ENCODE data around the gene VTI1A. TPM values are rescaled to one million over a fixed set of nuclear protein-coding genes. Genes with fewer than 3 reads are reported as not detected.
"Not testable (repeated sequence)": the region's sequence is repeated elsewhere in the genome, so short reads cannot be mapped to it uniquely, and the experiment has no call there.

VTI1A gene
- total RNA-seq, 1 experiment from 2014 or later = 15.7 TPM

DNA sequence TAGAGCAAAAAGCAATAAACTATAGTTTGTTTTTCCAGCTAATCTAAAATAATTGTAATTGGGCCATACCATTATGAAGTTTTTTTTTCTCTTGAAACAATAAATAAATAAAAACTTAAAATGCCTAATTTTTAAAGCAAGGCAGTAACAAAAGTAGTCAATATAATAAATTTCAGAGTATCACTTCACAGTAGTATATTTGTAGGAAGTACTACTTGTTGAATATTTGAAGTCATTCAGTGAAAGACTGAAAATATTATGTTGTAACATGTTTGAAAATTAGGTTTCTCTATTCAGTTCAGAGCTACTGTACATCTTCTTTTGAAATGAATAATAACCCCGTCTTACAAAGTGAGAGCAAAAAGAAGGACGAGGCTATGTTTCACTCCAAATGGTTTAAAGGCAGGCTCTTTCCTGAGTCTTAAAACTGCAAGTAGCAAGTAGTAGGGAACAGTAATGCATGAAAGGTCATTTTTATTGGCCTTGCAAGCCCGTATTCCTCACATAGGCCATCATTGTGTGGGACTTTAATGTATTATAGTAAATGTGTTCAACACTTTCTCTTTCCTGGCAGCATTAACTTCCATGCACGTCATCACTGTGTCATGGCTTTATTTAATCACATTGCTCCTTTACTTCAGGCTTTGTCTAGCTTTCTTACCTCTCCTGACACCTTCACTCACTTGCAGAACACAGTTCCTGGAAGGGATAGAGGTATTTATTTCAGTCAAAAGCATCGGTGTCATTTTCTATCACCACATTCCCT, 141.4 kb downstream of the VTI1A start:
- DNase-seq (ENCODE audit: low read depth) = no peak

DNA sequence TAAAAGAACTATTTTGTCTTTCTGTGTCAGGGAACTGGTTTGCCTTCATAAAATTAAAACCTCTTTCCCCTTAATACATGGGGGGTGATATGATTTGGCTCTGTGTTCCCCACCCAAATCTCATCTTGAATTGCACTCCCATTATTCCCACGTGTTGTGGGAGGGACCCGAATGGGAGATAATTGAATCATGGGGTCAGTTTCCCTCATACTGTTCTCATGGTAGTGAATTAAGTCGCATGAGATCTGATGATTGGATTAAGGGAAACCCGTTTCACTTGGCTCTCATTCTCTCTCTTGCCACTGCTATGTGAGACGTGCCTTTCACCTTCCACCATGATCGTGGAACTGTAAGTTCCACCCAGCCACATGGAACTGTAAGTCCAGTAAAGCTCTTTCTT, 142.1 kb downstream of the VTI1A start:
- no peak for DNase-seq (ENCODE audit: low read depth)

DNA sequence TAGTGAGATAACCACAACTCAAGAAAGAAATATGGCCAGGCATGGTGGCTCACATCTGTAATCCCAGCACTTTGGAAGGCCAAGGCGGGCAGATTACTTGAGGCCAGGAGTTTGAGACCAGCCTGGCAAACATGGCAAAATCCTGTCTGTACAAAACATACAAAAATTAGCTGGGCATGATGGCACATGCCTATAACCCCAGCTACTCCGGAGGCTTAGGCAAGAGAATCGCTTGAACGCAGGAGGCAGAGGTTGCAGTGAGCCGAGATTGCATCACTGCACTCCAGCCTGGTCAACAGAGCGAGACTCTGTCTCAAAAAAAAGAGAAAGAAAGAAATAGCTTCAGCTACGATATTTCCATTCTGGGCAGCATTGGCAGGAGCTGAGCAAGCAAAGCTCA, 143.8 kb downstream of the VTI1A start:
- not testable (repeated sequence) for DNase-seq (ENCODE audit: low read depth)

DNA sequence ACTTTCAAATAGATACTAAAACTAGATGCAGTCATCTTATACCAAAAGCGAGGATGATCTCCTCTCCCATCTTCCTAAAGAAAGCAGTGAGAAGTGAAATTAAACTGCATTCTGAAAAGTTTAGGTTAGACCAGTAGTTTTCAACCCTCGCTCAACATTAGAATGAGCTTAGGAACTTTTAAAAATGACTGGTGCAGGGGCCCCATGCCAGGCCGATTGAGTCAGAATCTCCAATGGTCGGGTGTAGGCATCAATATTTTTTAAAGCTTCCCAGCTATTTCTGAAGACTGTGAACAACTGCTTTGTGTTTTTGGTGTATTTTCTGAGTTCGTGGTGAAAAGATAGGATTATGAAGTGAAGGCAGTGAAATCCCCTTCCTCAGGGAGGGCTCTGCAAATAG, 146.0 kb downstream of the VTI1A start:
- DNase-seq (ENCODE audit: low read depth) = no peak

DNA sequence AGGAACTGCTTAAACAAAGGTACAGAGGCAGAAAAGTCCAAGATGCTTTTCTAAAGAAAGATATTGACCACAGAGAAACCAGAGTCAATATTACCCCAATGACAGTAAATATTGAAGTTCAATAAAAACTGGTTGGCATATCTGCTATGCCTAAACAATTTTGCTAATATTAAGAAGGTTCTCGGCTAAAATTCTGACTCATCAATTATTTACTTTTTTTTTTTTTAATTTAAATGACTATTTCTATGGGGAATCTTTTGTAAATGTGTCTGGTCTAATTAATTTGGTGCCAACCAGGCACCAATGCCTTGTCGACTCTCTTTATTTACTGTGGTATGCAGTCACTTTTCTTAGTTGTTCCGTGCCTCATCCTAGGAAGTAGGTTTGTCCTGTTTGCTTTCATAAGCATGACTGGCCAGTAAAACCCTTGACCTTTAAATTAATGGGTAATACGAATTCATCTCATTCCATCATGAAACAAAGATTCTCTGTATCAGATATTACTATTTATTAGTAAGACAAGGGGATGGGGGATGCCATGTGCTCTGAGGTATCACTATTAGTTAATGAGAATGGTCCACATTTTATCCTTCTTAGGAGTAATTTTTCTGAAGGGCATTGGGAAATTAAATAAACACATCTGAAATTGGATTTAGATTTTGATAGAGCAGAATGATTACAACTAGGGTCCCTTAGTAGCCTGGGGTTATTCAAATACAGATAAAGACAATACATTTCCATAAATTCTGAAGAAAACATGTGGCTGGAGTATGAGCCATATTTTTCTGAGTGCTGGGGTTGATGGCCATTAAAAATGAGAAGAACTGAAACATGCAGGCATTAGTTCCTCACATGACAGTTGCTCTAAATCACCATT, 154.4 kb downstream of the VTI1A start:
- no peak for DNase-seq (ENCODE audit: low read depth)

DNA sequence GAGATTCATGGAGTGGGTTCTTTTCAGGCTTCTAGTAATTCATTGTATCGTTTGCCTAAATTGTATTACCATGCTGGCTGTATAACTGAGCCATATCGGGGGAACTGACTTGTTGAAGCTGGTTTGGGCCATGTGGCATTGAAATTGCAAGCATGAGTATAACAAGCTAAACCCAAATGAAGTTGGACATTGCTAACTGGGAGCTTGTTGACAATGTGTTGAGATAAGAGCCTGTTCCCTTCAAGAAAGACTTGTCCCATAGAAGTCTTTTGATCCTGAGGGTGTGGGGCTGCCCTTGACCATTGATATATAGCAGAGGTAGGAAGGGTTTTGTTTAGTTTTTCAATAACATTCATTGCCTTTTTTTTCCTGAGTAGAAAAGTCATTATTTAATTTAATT, 156.0 kb downstream of the VTI1A start:
- no peak for DNase-seq (ENCODE audit: low read depth)

DNA sequence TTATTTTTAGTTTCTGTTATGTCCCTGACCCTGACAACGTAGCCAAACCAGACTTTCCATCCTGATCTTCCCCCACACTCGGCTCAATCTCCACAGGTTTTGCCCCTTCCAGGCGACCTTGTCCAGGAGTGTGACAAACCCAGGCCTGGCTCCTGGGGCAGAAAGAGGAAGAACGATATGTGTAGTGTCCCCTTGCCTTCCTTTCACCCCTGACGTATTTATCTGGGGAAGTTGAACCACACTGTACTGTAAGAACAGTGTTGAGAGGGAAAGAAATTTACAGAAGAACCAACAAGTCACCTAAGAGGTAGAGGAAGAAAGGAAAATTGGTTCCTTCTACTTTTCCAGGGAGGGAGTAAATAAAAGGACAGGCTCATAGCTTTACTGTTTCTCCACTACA, 158.0 kb downstream of the VTI1A start:
- DNase-seq (ENCODE audit: low read depth) = no peak

DNA sequence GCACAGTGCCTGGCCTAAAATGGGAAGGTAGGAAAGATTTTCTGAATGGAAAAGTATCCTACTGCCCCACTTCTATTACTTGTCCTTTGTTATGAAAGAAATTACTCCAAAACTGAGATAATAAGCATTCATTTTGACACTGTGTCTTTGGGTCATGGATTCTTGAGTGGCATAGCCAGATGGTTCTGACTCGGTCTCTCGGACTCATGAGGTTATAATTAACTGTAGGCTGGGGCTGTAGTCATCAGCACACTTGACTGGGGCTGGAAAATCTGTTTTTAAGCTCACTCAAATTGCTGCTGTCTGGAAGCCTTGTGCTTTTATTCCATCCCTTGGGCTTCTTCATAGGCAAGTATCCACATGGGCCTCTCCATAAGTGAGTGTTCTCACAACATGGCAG, 160.5 kb downstream of the VTI1A start:
- no peak for DNase-seq (ENCODE audit: low read depth)

DNA sequence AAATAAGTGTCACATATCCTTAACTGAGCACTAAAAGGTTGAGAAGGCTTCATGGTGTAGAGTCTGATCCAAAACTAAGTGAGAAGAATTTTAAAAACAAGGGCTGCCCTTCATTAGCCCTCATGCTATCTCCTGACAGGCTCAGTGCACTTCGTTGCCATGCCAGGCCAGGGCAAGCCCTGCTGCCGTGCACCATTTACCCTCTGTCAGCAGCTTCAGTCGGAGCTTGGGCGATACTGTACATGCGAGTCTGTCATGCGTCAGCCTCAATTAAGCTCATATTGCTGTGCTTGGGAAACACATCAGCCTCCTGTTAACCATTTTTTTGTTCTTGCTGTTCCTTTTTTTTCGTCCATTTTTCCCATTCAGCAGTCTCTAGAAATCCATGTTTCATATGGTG, 166.6 kb downstream of the VTI1A start:
- DNase-seq (ENCODE audit: low read depth) = no peak

DNA sequence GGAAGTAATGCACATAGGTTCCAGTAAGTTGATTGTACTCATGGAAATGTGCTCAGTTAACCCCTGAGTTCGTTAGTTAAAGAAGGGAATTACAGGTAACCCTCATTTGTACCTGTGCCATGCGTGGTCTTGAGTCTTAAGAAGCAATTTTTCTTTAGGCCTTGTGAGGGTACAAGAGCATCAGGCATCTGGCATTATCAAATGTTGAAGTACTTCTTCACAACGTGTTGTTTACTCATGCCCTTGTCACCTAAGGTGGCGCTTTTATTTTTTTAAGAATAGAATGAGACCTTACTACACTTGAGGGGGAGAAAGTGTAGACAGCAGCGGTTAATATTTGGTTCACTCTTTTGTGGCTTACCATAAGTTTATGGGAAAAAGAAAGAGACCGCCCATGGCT, 167.1 kb downstream of the VTI1A start:
- DNase-seq (ENCODE audit: low read depth) = no peak

DNA sequence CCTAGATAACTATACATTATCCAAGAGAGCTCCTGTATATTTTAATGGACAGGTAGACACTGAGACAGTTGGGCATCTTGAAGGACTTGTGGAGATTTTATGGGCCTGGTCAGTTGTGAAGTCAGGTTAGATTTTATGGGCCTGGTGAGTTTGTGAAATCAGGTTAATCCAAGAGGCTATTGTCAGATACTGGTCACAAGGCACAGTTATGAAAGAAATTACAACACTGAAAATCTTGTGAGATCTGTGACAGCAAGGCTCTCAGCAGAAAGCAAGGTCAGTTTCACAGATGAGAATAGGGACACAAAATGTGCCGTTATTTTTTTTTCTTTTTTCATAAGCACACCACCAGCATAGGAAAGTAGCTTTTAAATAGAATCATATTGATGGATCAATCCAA, 167.6 kb downstream of the VTI1A start:
- DNase-seq (ENCODE audit: low read depth) = no peak

DNA sequence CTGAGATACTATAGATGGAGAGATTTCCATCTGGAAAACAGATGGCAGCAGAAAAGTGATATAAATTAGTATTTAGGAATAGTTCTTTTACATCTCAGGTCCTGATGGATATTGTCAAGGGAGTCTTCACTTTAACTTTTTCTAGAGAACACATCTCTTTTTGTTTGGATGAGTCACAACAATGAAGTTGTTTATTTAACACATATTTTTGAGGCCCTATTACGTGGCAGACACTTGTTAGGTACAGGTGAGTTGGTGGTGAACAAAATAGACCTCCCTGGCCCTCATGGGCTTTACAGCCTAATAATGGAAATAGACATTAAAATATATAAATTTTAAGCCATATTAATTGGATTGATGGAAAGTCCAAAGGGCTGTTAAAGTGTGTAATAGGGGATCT, 168.3 kb downstream of the VTI1A start:
- no peak for DNase-seq (ENCODE audit: low read depth)

DNA sequence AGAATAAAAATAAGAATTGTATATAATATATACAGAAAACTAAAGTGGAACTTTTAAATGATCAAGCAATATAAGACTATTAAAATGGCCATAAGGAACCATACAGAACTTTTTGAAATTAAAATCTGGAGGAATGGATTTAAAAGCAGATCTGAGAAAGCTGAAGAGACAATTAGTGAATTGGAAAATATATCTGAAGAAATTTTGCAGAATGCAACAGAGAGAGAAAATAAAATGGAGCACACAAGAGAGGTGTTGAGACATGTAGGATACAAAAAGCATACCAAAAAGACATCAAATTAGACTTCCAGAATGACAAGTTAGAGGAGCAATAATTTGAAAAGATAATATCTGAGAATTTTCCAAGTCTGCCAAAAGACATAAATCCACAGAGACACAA, 169.6 kb downstream of the VTI1A start:
- DNase-seq (ENCODE audit: low read depth) = no peak

DNA sequence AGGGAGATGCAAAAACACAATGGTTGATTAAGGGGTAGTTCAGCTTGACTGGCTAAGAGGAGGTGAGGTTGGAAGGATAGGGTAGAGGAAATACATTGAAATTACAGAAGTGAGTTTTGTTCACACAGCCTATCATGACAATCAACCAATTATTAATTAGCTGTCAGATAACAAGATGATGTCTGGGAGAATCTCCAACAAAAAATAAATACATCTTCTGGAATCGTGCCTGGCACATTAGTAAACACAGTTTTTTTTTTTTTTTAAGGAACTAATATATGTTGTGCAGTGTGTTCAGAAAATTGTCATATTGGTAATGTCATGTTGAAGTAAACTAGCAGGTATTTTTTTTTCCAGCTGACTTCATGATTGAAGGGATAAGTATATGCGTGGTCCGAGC, 171.8 kb downstream of the VTI1A start:
- DNase-seq (ENCODE audit: low read depth) = no peak

DNA sequence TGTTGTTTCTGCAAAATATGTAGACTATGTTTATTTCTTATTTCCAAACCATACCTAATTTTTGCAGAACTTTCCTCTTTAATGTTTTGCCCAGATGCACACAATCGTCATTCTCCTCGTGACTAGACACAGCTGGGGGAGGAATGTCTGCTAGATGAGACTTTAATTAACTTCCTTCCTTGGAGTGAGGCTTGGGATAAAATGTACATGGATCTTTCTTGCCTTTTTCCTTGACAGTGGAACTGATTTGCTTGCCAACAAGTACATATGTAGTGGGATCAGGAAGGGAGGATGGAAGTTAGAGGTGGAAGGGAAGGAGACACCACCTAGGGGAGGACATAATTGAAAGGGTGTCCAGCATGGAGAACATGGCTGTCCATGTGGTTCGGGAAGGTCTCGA, 172.5 kb downstream of the VTI1A start:
- no peak for DNase-seq (ENCODE audit: low read depth)

DNA sequence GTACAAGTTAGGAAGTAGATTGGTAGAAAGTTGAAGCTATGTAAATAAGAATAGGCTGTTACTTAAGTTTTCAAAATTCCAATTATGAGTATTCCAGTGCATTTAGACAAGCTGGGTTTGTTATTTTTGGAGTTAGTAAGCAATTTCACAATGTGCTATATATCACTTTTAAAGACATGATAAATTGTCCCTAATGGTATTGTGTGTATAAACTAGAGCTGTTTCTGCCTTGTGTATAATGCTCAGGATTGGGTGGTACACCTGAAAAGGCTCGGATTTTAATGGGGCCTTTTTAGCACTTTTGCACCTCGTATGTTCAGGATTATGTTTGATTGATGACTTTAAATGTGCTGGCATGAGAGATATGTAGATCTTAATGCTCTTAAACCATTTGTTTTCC, 175.8 kb downstream of the VTI1A start:
- no peak for DNase-seq (ENCODE audit: low read depth)

DNA sequence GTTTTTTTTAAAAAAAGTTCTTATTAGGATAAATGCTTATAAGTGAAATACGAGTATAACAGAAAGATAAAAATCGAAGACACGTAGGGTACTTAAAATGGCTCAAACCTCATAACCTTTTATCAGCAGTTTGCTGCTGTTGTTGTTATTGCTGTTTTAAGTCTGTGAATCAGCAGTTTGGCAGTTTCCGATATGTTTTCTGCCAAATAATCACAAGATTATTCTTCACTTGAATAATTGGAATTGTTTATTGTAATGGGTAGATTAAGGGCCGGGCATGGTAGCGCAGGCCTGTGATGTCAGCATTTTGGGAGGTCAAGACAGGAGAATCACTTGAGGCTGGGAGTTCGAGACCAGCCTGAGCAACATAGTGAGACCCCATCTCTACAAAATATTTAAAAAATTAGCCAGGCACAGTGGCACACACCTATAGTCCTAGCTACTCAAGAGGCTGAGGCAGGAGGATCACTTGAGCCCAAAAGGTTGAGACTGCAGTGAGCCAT, 177.6 kb downstream of the VTI1A start:
- DNase-seq (ENCODE audit: low read depth) = no peak

DNA sequence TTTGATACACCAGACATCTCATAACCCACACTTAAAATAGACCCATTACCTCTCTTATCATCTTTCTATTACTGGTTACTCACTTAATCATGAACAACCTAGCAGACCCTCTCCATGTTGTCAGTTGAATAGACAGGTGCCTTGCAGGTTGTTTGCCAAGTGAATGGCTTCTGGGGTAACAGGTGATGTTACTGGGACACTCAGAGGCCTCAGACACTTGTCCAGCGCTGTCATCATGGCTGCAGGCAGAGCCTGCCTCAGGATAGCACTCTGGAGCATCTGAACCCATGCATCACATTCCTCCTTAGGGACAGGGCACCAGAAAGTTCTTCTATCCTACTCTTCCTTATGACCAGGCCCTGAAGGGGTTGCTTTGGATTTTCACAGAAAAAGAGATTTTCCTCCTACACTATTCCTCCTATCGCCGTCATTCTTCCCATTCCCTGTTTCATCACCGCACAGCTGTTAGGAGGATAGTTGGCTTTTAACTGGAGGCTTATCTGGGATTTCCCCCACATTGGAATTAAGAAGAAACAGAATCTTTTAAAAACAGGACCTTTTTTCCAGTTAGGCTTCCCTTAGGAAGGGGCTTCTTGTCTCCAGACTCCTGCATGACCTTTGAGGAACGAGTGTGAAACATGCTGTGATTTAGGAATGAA, 182.1 kb downstream of the VTI1A start:
- DNase-seq (ENCODE audit: low read depth) = no peak

DNA sequence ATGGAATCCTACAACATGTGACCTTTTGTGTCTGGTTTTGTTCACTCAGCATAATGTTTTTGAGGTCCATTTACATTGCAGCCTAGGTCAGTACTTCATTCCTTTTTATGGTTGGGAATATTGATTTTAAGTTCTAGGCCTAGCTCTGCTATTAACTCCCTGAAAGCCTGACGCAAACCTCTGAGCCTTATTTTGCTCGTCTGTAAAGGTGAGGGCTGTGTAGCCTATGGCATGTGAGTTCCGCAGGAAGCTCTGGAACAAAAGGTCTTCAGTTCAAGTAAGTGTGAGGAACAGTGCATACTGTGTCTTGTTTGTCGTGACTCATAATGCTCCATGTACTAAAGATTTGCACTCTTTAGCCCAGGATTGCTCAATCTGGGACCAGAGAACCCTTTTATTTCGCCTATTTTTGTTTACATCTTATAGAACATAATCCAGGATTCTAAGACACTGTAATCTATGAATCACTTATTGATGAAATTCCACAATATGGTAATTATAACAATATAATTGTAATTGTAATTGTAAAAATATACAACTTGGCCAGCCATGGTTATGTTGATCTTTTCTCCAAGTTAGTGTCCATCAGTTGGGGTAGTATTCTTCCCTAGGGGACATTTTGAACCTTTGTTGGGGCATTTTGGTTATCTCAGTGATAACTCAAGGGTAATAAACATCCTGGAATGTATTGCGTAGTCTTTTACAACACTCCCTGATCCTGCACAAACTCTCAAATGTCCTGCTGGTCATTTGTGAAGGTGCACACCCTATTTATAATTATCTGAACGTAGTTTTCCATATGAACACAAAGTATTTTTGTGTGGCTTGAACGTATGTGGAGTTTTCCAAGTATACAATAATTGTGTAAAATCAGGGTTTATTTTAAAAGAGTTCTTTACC, 184.7 kb downstream of the VTI1A start:
- no peak for DNase-seq (ENCODE audit: low read depth)

DNA sequence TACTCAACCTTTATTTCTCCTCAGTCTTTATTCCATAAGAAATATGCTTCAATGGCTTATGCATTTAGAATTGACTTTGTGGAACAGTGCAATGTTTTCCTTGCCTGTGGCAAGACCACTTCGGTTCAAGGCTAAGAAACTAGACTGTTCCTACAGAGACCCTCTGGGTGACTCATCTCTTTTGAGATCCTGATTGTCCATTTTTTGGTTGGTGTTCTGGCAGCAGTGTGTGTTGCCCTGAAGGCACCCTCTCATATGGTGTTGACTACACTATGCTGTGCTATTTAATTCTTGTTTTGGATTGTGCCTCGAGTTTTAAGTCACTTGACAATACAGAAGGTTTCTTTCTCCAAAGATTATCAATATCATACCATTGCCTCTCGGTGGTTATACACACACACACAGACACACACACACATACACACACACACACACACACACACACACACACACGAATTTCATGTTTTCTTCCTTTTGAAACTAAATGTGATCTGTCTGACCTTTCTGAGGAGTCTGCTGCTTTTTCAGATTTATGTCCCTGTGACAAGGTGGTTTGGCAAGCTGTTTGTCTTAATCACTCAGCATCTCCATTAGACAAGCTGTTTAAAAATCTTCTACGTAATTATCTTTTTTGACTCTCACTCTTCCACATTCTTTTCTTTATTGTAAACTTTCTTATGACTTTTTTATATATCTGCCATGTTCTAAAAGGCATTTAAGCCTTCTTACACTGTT, 187.2 kb downstream of the VTI1A start:
- peak; percentile 2 for DNase-seq (ENCODE audit: low read depth)

DNA sequence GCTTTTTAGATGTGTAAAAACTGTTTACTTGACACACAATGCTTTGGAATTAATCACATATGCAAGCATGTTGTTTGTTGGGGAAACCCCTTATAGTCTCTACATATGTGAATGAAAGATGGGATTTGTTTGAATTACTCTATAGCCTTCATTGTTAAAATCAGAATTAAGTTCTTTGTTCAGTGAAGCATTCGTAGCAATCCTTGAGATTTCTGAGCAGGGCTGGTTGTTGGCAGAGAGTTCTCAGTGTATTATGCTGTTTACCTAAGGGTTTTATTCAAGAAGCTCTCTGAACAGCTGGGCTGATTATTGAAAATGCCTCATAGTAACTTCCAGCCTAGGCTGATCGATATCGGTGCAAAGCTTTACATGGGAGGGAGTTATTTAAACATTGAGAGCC, 190.9 kb downstream of the VTI1A start:
- DNase-seq (ENCODE audit: low read depth) = no peak

All from Daoy (cell line).